GM12801 (cell line): Measurements from ENCODE around the gene LRRC45.

ENCODE experiments used
- CTCF ChIP-seq: IDR thresholded peaks from one replicate; pipeline ENCODE4 v1.5.1; 2011; ENCODE audit warnings: control low read depth; ENCODE audit not compliant: insufficient read length; ENCODE audit errors: extremely low read depth

The LRRC45 gene

GRCh38 chr17:82022981-82023446 lies at the start of gene LRRC45:
TSS of gene LRRC45 (plus strand) at chr17:82023305. CDS start at chr17:82023644, 339 bp downstream.
- TF ChIP-seq CTCF = no peak

- TF ChIP-seq CTCF = no peak
These were observed 49.7 kb upstream of the LRRC45 start for GRCh38 chr17:81973432-81973831.

- TF ChIP-seq CTCF = no peak
These were observed 46.5 kb upstream of the LRRC45 start for GRCh38 chr17:81976332-81977210.

GRCh38 chr17:81977211-81977808 lies 45.8 kb upstream of the LRRC45 start, which contains the start of gene ASPSCR1:
TSS of gene ASPSCR1 (plus strand) at chr17:81977629. CDS start at chr17:81977647, 18 bp downstream.
- no peak for TF ChIP-seq CTCF

GRCh38 chr17:81978524-81979298 lies 44.4 kb upstream of the LRRC45 start:
- no peak for TF ChIP-seq CTCF

GRCh38 chr17:81980122-81980521 lies 43.0 kb upstream of the LRRC45 start:
- TF ChIP-seq CTCF = no peak
